NCI-H510A (cell line): ENCODE measurements around the gene GATAD2A.

ENCODE experiments used
- DNase-seq: peaks from one replicate; lab custom pipeline; 2025; lab: John Stamatoyannopoulos, UW

GATAD2A gene

DNA sequence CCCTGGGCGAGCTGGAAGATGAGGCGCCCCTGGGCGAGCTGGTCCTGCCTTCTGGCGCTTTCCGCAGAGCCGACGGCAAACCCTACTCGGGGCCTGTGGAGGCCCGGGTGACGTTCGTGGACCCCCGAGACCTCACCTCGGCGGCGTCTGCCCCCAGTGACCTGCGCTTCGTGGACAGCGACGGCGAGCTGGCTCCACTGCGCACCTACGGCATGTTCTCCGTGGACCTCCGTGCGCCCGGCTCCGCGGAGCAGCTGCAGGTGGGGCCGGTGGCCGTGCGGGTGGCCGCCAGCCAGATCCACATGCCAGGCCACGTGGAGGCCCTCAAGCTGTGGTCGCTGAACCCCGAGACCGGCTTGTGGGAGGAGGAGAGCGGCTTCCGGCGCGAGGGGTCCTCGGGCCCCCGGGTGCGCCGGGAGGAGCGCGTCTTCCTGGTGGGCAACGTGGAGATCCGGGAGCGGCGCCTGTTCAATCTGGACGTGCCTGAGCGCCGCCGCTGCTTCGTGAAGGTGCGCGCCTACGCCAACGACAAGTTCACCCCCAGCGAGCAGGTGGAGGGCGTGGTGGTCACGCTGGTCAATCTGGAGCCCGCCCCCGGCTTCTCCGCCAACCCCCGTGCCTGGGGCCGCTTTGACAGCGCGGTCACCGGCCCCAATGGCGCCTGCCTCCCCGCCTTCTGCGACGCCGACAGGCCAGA lies 138.9 kb downstream of the GATAD2A start:
- DNase-seq, result no peak

GRCh38 chr19:19544954-19545591 lies 139.6 kb downstream of the GATAD2A start:
- no peak for DNase-seq

DNA sequence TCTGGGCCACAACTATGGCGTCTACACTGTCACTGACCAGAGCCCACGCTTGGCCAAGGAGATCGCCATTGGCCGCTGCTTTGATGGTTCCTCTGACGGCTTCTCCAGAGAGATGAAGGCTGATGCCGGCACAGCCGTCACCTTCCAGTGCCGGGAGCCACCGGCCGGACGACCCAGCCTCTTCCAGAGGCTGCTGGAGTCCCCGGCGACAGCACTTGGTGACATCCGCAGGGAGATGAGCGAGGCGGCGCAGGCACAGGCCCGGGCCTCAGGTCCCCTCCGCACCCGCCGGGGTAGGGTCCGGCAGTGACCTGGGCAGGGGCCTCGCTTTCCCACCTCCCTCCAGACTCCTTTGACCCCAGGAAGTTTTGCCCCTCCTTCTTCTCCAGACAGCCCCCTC lies 140.2 kb downstream of the GATAD2A start:
- DNase-seq, result no peak

GRCh38 chr19:19546751-19547162 lies 141.3 kb downstream of the GATAD2A start:
- no peak for DNase-seq

DNA sequence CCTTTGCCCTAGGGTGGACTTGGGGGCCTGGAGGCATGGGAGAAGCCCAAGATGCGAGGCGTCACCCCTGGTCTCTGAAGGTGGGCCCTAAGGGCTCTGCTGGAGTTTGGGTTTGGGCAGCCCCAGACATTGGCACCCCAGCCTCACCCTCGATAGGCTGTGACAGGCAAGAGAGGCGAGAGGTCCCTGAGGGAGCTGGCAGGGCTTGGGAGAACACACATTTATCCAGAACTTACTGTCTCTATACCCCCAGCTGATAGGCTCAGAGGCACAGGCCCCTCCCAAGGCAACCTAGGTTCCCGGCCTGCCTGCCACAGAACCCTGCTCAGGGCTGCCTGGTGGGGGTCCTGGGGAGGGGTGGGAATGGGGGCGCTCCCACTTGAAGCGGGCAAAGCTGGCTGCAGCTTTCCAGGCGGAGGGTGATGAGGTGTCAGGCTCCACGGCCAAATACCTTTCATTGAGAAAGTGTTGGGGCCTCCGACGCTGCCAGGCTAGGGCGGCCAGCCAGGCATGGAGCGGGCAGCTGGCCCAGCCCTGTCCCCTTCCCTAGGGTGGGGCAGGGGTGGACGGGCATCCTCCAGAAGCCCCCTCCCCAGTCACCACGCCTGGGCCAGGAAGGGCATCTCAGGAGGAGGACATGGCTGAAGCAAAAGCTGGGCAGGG lies 142.3 kb downstream of the GATAD2A start:
- no peak for DNase-seq

DNA sequence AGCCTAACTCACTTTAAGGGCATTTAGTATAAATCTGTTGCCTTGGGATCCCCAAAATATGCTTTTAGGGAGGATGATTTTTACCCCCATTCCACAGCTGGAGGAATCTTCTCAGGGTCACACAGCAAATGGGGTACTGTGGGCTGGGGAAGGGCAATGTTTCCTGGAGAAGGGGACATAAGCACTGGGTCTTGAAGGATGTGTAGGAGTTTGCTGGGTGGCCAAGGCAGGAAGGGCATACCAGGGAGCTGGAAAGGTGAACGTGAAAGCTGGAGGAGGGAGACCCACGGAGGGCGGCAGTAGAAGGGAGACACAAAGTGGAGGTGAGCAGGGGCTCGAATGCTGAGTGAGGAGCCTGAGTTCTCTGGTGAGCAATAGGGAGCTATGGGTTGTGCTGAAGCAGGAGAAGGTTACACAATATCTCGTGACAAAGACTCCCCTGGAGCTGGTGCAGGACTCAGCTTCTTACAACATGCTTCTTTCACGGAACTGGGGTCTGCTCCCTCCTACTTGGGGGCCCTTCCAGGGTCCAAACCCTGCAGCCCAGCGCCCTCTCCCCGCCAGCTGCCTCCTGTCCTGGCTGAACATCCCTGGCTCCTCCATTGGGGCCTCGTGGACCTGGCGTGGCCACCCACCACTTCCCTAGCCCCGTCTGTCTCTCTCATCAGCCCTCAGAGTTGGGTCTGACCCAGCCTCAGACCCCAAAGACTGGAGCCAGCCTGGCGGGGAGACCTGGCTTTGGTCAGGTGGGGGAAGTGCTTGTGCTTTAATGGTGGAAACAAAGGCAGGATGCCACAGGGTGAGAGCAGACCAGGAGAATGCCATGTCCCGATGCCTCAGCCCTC lies 143.7 kb downstream of the GATAD2A start:
- no peak for DNase-seq

- DNase-seq, result no peak
These were observed 144.5 kb downstream of the GATAD2A start for GRCh38 chr19:19549804-19550464.

DNA sequence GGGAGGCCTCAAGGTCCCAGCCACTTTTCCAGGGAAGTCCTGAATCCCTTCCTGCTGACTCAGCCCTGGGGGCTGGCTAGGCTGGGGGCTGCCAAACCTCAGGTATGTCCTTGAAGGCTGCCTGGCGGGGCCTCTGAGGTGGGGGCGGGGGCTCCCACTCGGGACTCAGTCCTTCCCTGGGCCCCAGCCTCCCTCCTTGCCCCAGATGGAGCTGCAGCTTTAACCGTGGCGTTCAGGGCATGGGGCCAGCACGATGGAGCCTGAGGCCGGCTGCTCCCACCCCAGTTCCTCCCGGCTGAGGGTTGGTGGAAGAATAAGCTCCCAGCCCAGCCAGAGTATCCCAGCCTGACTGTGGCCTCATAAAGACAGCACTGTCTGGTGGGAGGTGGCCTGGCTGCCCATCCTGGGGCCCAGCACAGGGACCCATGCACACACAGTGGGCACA lies 145.0 kb downstream of the GATAD2A start:
- DNase-seq, result no peak

GRCh38 chr19:19550972-19551852 lies 145.7 kb downstream of the GATAD2A start:
- DNase-seq, result no peak

- no peak for DNase-seq
These were observed 146.3 kb downstream of the GATAD2A start for GRCh38 chr19:19551853-19552192.

- DNase-seq, result no peak
These were observed 147.3 kb downstream of the GATAD2A start for GRCh38 chr19:19552798-19553197.

GRCh38 chr19:19553670-19554069 lies 148.2 kb downstream of the GATAD2A start:
- DNase-seq, result no peak

- no peak for DNase-seq
These were observed 148.9 kb downstream of the GATAD2A start for GRCh38 chr19:19554074-19555023.

- DNase-seq, result no peak
These were observed 152.6 kb downstream of the GATAD2A start for GRCh38 chr19:19558055-19558454.
